CD14-positive monocyte (primary cell): Measurements from ENCODE around the gene DENND2D. TPM values are rescaled to one million over a fixed set of nuclear protein-coding genes. Genes with fewer than 3 reads are reported as not detected.
A peak's percentile ranks its signal among the peaks of the same experiment; 100 is the strongest.

ENCODE experiments used
- DNase-seq, 3 donors: peaks; one replicate each; pipeline ENCODE4 v3.0.0-alpha.2; 2011 to 2022
- H2AFZ ChIP-seq: 2 replicates; pipeline ENCODE4 v1.6.0; 2012; ENCODE audit warnings: mild to moderate bottlenecking, low read depth, low read length, inconsistent platforms; ENCODE audit not compliant: insufficient read depth, poor library complexity, severe bottlenecking
- H3K27ac ChIP-seq, 2 donors: 1 replicate in 1 of 2; 2 replicates in 1 of 2; pipeline ENCODE4 v1.5.1; 2012 to 2013; ENCODE audit warnings: low read length in 2 of 2, control low read depth in 1 of 2, inconsistent platforms in 1 of 2, low read depth in 1 of 2, mild to moderate bottlenecking in 1 of 2
- H3K27me3 ChIP-seq, 2 donors: one replicate each; pipeline versions ENCODE4 v1.6.0 to v1.6.1; 2011 to 2013; ENCODE audit warnings: low read length in 2 of 2; ENCODE audit not compliant: control insufficient read depth in 2 of 2, insufficient read depth in 2 of 2
- H3K36me3 ChIP-seq, 2 donors: replicated peaks in 1 of 2; 1 replicate in 1 of 2; 2 replicates in 1 of 2; pipeline versions ENCODE4 v1.5.1 to v1.6.1; 2012 to 2013; ENCODE audit warnings: low read length in 2 of 2, control low read depth in 1 of 2, inconsistent platforms in 1 of 2, mild to moderate bottlenecking in 1 of 2; ENCODE audit not compliant: insufficient read depth in 2 of 2, control insufficient read depth in 1 of 2
- H3K4me1 ChIP-seq, 2 donors: 1 replicate in 1 of 2; 2 replicates in 1 of 2; pipeline versions ENCODE4 v1.5.1 to v1.6.1; 2012 to 2013; ENCODE audit warnings: low read length in 2 of 2, control low read depth in 1 of 2, inconsistent platforms in 1 of 2, mild to moderate bottlenecking in 1 of 2, moderate library complexity in 1 of 2; ENCODE audit not compliant: insufficient read depth in 2 of 2, control insufficient read depth in 1 of 2
- H3K4me2 ChIP-seq: replicated peaks from 2 replicates; pipeline ENCODE3; 2012; ENCODE audit warnings: low read length, moderate library complexity, mild to moderate bottlenecking; ENCODE audit not compliant: poor library complexity, severe bottlenecking; ENCODE audit errors: extremely low read depth
- H3K4me3 ChIP-seq, 3 experiments: fragments of 200-600 bp in 1 of 3; sonication (generic) in 1 of 3; replicated peaks in 1 of 3; 1 replicate in 2 of 3; 2 replicates in 1 of 3; pipeline ENCODE4 v1.5.1; 2011 to 2013; ENCODE audit warnings: low read length in 3 of 3, mild to moderate bottlenecking in 3 of 3, control low read depth in 2 of 3, low read depth in 2 of 3, inconsistent platforms in 1 of 3, moderate library complexity in 1 of 3
- H3K79me2 ChIP-seq: 2 replicates; pipeline ENCODE4 v1.6.0; 2012; ENCODE audit warnings: mild to moderate bottlenecking, control low read depth, inconsistent platforms, low read length, moderate library complexity; ENCODE audit not compliant: insufficient read depth
- H3K9ac ChIP-seq: 2 replicates; pipeline ENCODE4 v1.6.0; 2017; ENCODE audit warnings: low read length, mild to moderate bottlenecking; ENCODE audit not compliant: insufficient read depth, poor library complexity, severe bottlenecking
- H3K9me3 ChIP-seq, 2 donors: replicated peaks in 1 of 2; 1 replicate in 1 of 2; 2 replicates in 1 of 2; pipeline versions ENCODE4 v1.5.1 to v1.6.1; 2012 to 2013; ENCODE audit warnings: low read length in 2 of 2, control low read depth in 1 of 2; ENCODE audit not compliant: control insufficient read depth in 1 of 2, insufficient read depth in 1 of 2
- H4K20me1 ChIP-seq: 2 replicates; pipeline ENCODE4 v1.6.0; 2012; ENCODE audit warnings: mild to moderate bottlenecking, low read length, control low read depth, moderate library complexity; ENCODE audit not compliant: insufficient read depth
- H3K27ac Mint-ChIP-seq, 7 donors: one replicate each; pipeline ENCODE4 v1.8.0; 2020; ENCODE audit warnings: mild to moderate bottlenecking in 7 of 7, mixed read lengths in 7 of 7, moderate library complexity in 6 of 7, inconsistent platforms in 2 of 7
- H3K27me3 Mint-ChIP-seq, 3 donors: one replicate each; pipeline ENCODE4 v1.8.0; 2021 to 2022; ENCODE audit warnings: low read depth in 3 of 3, mild to moderate bottlenecking in 3 of 3, mixed read lengths in 3 of 3, moderate library complexity in 3 of 3, inconsistent platforms in 1 of 3
- H3K36me3 Mint-ChIP-seq, 2 donors: one replicate each; pipeline ENCODE4 v1.8.0; 2020; ENCODE audit warnings: mixed read lengths in 2 of 2, inconsistent platforms in 1 of 2, mild to moderate bottlenecking in 1 of 2
- H3K4me1 Mint-ChIP-seq: one replicate; pipeline ENCODE4 v1.8.0; 2020; ENCODE audit warnings: mild to moderate bottlenecking, mixed read lengths
- H3K4me3 Mint-ChIP-seq, 2 donors: one replicate each; pipeline ENCODE4 v1.8.0; 2020; ENCODE audit warnings: mild to moderate bottlenecking in 2 of 2, mixed read lengths in 2 of 2, moderate library complexity in 1 of 2
- H3K9me3 Mint-ChIP-seq, 7 donors: one replicate each; pipeline ENCODE4 v1.8.0; 2020 to 2022; ENCODE audit warnings: mixed read lengths in 7 of 7, mild to moderate bottlenecking in 6 of 7, moderate library complexity in 6 of 7, inconsistent platforms in 2 of 7
- CTCF ChIP-seq: fragments of 200-600 bp; IDR thresholded peaks from one replicate; pipeline ENCODE4 v1.8.0; 2022; ENCODE audit warnings: antibody characterized with exemption, mild to moderate bottlenecking
- WGBS: methylation state at CpG from one replicate; pipeline ENCODE4 v1.1.5; 2013; ENCODE audit warnings: missing lambda C conversion rate; ENCODE audit not compliant: insufficient coverage; 5-methylcytosine and 5-hydroxymethylcytosine counted together
- intact Hi-C, 2 donors: fragments of 100-400 bp; cut with micrococcal nuclease; formaldehyde crosslinking; loops; one replicate each; pipeline versions ENCODE4 v1.15.0 to v1.15.1; 2023
- polyA plus RNA-seq, 3 donors: library from polyadenylated mRNA; depleted of rRNA in 1 of 3; unstranded in 2 of 3; stranded (reverse) in 1 of 3; fragments of 300-500 nt in 2 of 3; fragments of >200 nt in 1 of 3; fragmentation: Illumina TruSeq in 2 of 3; gene quantifications; 1 replicate in 2 of 3; 2 replicates in 1 of 3; pipeline ENCODE4 v1.2.3, GENCODE V29; 2012 to 2021

Gene DENND2D
- polyA plus RNA-seq, 3 donors, result 19.1 to 24.0 (median 22.4) TPM

DNA sequence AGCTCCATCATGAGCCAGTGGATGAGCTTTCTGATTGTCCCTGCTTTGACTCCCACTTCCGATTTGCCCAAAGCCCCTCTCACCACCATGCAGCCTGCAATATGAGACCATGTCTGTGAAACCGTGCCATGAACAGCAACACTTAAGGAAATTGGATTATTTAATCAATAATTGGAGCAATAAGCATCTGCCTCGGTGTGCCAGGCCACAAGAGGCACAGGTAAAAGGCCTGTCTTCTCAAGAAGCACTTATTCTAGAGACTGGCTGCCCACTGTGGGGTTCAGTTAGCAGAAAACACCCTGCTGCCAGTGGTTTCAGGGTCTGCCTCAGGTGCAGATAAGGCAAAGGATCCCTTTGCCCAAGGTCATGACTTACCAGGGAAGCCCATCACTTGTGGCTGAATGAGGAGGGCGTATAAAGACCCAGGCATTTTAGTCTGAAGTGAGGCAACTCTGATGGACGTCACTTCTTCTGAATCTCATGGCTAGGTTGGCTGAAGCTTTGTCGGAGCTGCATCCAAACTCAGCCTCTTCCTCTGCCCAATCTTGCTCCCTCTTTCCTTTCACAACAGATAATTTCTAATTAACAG is 19.9 kb upstream of the DENND2D start:
- no peak for DNase-seq
- Histone ChIP-seq H3K9ac (no peak overlapping the region), H4K20me1 (no peaks in the 10 kb centered on the region), H2AFZ (no peak overlapping the region), H3K4me1 (peaks cover 71 to 78% of the 10 kb centered on the region in 2 donors), H3K4me2 (peak overlapping the region; percentile 39), H3K27ac (peak overlapping the region; percentile 64 to 77), H3K79me2 (no peaks in the 10 kb centered on the region), H3K27me3 (no peaks in the 10 kb centered on the region), H3K36me3 (no peaks in the 10 kb centered on the region), H3K4me3 (peak overlapping the region in 1 of 3 experiments; percentile 37), H3K9me3 (no peaks in the 10 kb centered on the region)
- H3K27ac Mint-ChIP-seq, result peak overlapping the region; percentile 81 to 95 (median 86)
- peak overlapping the region in 1 of 2 donors; percentile 82 for H3K4me3 Mint-ChIP-seq
- 69% methylated on average over 4 of the region's 6 CpGs for WGBS
- intact Hi-C loops, result loop anchor here in 1 of 2 donors (2.0 to 10.0 kb wide), 3 partner anchors 14 to 184 kb away; no protein-coding TSS in a partner anchor
- peaks cover 0 to 8% (median 0%) of the 10 kb centered on the region in 3 donors for H3K27me3 Mint-ChIP-seq
- H3K36me3 Mint-ChIP-seq, result no peaks in the 10 kb centered on the region
- peaks cover 76% of the 10 kb centered on the region for H3K4me1 Mint-ChIP-seq
- no peaks in the 10 kb centered on the region for H3K9me3 Mint-ChIP-seq
- no peak for TF ChIP-seq CTCF

DNA sequence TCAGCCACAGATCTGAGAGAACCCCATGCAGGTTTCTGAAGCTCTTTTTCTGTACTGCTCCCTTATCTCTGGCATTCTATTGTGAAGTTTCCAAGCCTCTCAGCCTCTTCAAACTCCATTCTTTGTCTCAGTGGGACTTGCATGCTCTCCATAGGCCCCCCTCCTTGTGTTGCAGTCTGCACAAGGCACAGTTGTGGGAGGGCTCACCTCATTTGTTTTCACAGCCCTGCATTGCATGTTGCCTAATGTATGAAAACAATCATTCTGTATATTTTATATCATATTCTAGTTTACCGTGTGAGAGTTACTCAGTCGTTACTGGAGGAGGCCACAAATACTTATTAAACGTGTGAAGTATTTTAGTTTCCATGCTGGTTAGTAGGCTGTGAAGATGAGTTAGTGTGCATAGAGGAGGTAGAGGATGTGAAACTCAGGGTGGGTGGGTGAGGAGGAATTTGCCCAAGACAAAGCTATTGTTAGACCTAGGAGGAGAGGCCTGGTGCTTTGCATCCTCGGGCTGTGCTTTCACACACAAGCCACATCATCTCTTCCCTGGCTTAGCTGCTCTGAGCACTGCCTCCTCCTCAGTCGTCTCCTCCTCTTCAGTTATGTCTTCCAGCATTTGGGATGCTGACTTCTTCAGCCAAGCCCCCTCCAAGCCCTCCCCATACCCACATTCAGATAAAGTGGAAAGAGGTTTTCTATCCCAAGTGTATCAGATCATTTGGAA is 19.3 kb upstream of the DENND2D start:
- peak; percentile 36 to 52 (median 43) for DNase-seq
- Histone ChIP-seq H3K9me3 (no peaks in the 10 kb centered on the region), H3K9ac (no peak overlapping the region), H3K4me3 (peak overlapping the region in 1 of 3 experiments; percentile 37), H3K4me2 (peak overlapping the region; percentile 39), H2AFZ (peak overlapping the region; percentile 2), H3K79me2 (no peaks in the 10 kb centered on the region), H3K27me3 (no peaks in the 10 kb centered on the region), H3K4me1 (peaks cover 78 to 85% of the 10 kb centered on the region in 2 donors), H4K20me1 (no peaks in the 10 kb centered on the region), H3K36me3 (no peaks in the 10 kb centered on the region), H3K27ac (peak overlapping the region; percentile 64 to 77)
- no peak for TF ChIP-seq CTCF
- peak overlapping the region; percentile 81 to 95 (median 86) for H3K27ac Mint-ChIP-seq
- peak overlapping the region in 1 of 2 donors; percentile 82 for H3K4me3 Mint-ChIP-seq
- H3K27me3 Mint-ChIP-seq, result peaks cover 0 to 8% (median 0%) of the 10 kb centered on the region in 3 donors
- WGBS, result 0% methylated on average over 1 of the region's 5 CpGs
- no peaks in the 10 kb centered on the region for H3K36me3 Mint-ChIP-seq
- peaks cover 83% of the 10 kb centered on the region for H3K4me1 Mint-ChIP-seq
- intact Hi-C loops, result loop anchor here in 1 of 2 donors (2.0 to 10.0 kb wide), 3 partner anchors 13 to 185 kb away; no protein-coding TSS in a partner anchor
- H3K9me3 Mint-ChIP-seq, result no peaks in the 10 kb centered on the region
